ENCODE measurements around the gene RNF20. TPM values are rescaled to one million over a fixed set of nuclear protein-coding genes. Genes with fewer than 3 reads are reported as not detected.

RNF20 gene
- total and polyA plus RNA-seq, 4 donors = 38.6 to 53.7 (median 41.6) TPM

GRCh38 chr9:101601904-101602765 lies 68.5 kb downstream of the RNF20 start:
- no peak overlapping the region for H3K4me3 ChIP-seq (ENCODE audit: low read depth, low read length)
- H3K4me1 ChIP-seq (ENCODE audit: control insufficient read depth, insufficient read depth, low read length) = no peaks in the 10 kb centered on the region
- H3K27me3 ChIP-seq (ENCODE audit: control insufficient read depth, insufficient read depth, low read length) = no peaks in the 10 kb centered on the region
- WGBS (ENCODE audit: insufficient coverage) = no CpG with 5 or more reads among the region's 11 CpGs
- H3K36me3 ChIP-seq (ENCODE audit: control insufficient read depth, insufficient read depth, low read length) = no peaks in the 10 kb centered on the region
- peak; percentile 45 to 94 (median 57) for DNase-seq (ENCODE audit: low read depth in 4 of 6, low spot score in 6 of 6)
- no peaks in the 10 kb centered on the region for H3K9me3 ChIP-seq (ENCODE audit: control insufficient read depth, insufficient read depth, low read length)
- H3K27ac ChIP-seq (ENCODE audit: low read depth, low read length) = no peak overlapping the region

- WGBS (ENCODE audit: insufficient coverage) = no CpG with 5 or more reads among the region's 2 CpGs
- DNase-seq (ENCODE audit: low read depth in 4 of 6, low spot score in 6 of 6) = no peak
- Histone ChIP-seq H3K4me1 (ENCODE audit: control insufficient read depth, insufficient read depth, low read length) (no peaks in the 10 kb centered on the region), H3K9me3 (ENCODE audit: control insufficient read depth, insufficient read depth, low read length) (no peaks in the 10 kb centered on the region), H3K4me3 (ENCODE audit: low read depth, low read length) (no peak overlapping the region), H3K27me3 (ENCODE audit: control insufficient read depth, insufficient read depth, low read length) (no peaks in the 10 kb centered on the region), H3K36me3 (ENCODE audit: control insufficient read depth, insufficient read depth, low read length) (no peaks in the 10 kb centered on the region), H3K27ac (ENCODE audit: low read depth, low read length) (no peak overlapping the region)
These were observed 70.6 kb downstream of the RNF20 start for GRCh38 chr9:101604296-101604695.

- H3K36me3 ChIP-seq (ENCODE audit: control insufficient read depth, insufficient read depth, low read length) = no peaks in the 10 kb centered on the region
- WGBS (ENCODE audit: insufficient coverage) = 92% methylated on average over 2 of the region's 3 CpGs
- no peak for DNase-seq (ENCODE audit: low read depth in 4 of 6, low spot score in 6 of 6)
These were observed 71.9 kb downstream of the RNF20 start for GRCh38 chr9:101605547-101605946.

More at GRCh38 chr9:101605547-101605946, 71.9 kb downstream of the RNF20 start:
- Histone ChIP-seq H3K9me3 (ENCODE audit: control insufficient read depth, insufficient read depth, low read length) (no peaks in the 10 kb centered on the region), H3K4me1 (ENCODE audit: control insufficient read depth, insufficient read depth, low read length) (no peaks in the 10 kb centered on the region), H3K27ac (ENCODE audit: low read depth, low read length) (no peak overlapping the region), H3K27me3 (ENCODE audit: control insufficient read depth, insufficient read depth, low read length) (no peaks in the 10 kb centered on the region), H3K4me3 (ENCODE audit: low read depth, low read length) (no peak overlapping the region)

Small RNA genes within 50 kb of the gene (small RNA-seq; reads per million reads assigned to genes)
- gene AL353621.1 (ENCODE audit: low replicate concordance) = not detected

Other genes starting within 250 kb of the RNF20 start
- under 1 TPM; 0.22 to 0.40 TPM for gene BAAT, start 148.8 kb upstream of the RNF20 start, total RNA-seq
- under 1 TPM; 0.33 to 0.48 TPM for gene BAAT, start 148.8 kb upstream of the RNF20 start, polyA plus RNA-seq (ENCODE audit: insufficient read length in 2 of 2)
- gene MRPL50, start 135.2 kb upstream of the RNF20 start, total RNA-seq = 10 to 100 TPM; 24.5 to 40.6 TPM
- 10 to 100 TPM; 20.2 to 25.1 TPM for gene MRPL50, start 135.2 kb upstream of the RNF20 start, polyA plus RNA-seq (ENCODE audit: insufficient read length in 2 of 2)
- gene ZNF189, start 135.0 kb upstream of the RNF20 start, total RNA-seq = 10 to 100 TPM; 43.4 to 50.0 TPM
- 10 to 100 TPM; 26.2 to 31.7 TPM for gene ZNF189, start 135.0 kb upstream of the RNF20 start, polyA plus RNA-seq (ENCODE audit: insufficient read length in 2 of 2)
- gene ALDOB, start 98.1 kb upstream of the RNF20 start, total RNA-seq = under 1 TPM; 0.40 to 0.83 TPM
- gene ALDOB, start 98.1 kb upstream of the RNF20 start, polyA plus RNA-seq (ENCODE audit: insufficient read length in 2 of 2) = 1 to 10 TPM; 2.8 to 5.8 TPM
- under 1 TPM; 0.59 to 0.61 TPM for gene PPP3R2, start 61.1 kb downstream of the RNF20 start, total RNA-seq
- gene PPP3R2, start 61.1 kb downstream of the RNF20 start, polyA plus RNA-seq (ENCODE audit: insufficient read length in 2 of 2) = under 1 TPM; 0.17 to 0.55 TPM
- 10 to 100 TPM in 1 of 2 donors, 1 to 10 TPM in 1; 8.5 to 18.1 TPM for gene GRIN3A, start 204.8 kb downstream of the RNF20 start, total RNA-seq
- gene GRIN3A, start 204.8 kb downstream of the RNF20 start, polyA plus RNA-seq (ENCODE audit: insufficient read length in 2 of 2) = 10 to 100 TPM; 22.4 to 27.2 TPM

All from spinal cord (tissue), 10 donors.